ENCODE measurements around the gene MAEA. TPM values are rescaled to one million over a fixed set of nuclear protein-coding genes. Genes with fewer than 3 reads are reported as not detected.

MAEA gene
- total and polyA plus RNA-seq, 2 experiments from 2014 or later: 57.3 to 85.0 TPM

DNA sequence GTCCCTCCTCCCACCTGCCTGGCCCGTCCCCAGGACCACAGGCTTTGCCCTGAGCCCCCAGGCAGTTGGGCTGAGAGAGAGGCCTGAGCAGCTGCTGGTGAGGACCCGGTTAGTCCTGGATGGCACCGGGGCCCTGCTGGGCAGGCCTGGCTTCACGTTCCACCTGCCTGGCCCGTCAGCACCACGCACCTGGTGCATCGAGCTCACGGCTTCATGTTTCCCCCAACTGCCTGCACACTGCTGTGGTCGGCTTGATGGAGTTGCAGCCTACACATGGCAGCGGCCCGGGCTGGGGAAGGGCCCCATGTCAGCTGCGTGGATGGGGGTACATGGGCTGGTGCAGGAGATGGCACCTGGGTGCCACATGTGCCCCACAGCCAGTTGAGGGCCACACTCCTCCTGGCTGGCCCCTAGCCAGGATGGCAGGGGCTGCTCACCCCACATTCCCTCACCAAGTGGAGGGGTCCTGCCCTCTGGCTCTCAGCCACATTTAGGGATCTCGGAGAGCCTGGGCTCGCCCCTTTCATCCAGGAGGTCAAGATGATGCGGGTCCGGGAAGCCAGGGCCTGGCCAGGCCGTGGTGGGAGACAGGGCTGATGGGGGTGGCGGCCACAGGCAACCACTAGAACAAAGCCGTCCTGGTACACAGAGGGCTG is 88.0 kb downstream of the MAEA start:
- no peak for TF ChIP-seq EZH2phosphoT487 (IDR thresholded peaks at IDR 0.05; ENCODE audit: insufficient read depth, low read depth)
- TF ChIP-seq EZH2 (IDR thresholded peaks at IDR 0.05; ENCODE audit: insufficient read depth, poor library complexity, severe bottlenecking): no peak
- Histone ChIP-seq H3K27ac (no peak overlapping the region), H3K27me3 (replicated peaks; ENCODE audit: insufficient read depth) (no peaks in the 10 kb centered on the region), H3K4me3 (no peak overlapping the region), H3K9me3 (ENCODE audit: low read depth) (no peaks in the 10 kb centered on the region), H3F3A (ENCODE audit: insufficient read depth) (no peaks in the 10 kb centered on the region), H3K4me2 (ENCODE audit: unreplicated experiment) (no peak overlapping the region), H2AFZ (no peak overlapping the region), H3K9ac (no peak overlapping the region), H3K9me2 (ENCODE audit: insufficient read depth) (no peaks in the 10 kb centered on the region), H3K36me3 (ENCODE audit: low read depth) (no peaks in the 10 kb centered on the region), H3K4me1 (ENCODE audit: insufficient read depth) (no peaks in the 10 kb centered on the region), H3K79me2 (ENCODE audit: insufficient read depth) (no peaks in the 10 kb centered on the region), H4K20me1 (ENCODE audit: insufficient read depth) (no peaks in the 10 kb centered on the region)
- in situ Hi-C loops (cut with MboI): no loop called here
- no peak for DNase-seq
- 87 to 91% methylated on average over 19 of the region's 19 CpGs for WGBS, 2 experiments (ENCODE audit: low coverage in 1 of 2, low lambda C conversion rate in 2 of 2, missing lambda C conversion rate in 2 of 2)

DNA sequence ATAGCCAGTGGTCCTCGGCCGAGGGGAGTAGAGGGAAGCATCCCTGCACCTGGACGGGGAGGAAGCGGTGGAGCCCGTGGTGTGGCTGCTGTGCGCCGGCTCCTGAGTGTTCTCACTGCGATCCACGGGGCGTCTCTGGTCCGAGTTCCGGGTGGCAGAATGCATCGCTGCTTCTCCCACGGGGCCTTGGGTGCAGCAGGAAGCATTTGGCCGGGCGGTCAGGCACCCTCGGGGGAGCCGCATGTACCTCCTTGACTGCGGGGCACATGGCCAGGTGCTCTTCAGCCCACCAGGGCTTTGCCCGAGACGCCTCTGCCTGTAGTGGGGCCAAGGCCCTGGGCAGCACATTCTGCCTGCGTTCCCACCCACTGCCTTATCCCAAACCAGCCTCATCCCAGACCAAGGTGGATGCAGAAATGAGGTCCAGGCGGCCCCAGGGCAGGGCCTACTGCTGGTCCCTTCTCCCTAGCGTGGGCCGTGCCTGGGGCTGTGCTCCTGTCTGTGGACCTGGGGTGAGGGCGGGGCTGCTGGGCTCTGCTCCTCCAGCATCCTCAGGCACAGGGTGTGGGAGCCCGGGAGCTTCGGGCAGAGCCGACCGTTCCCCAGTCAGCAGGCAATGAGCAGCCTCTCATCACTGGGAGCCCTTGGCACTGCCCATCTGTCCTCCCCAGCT is 89.0 kb downstream of the MAEA start:
- TF ChIP-seq EZH2phosphoT487 (IDR thresholded peaks at IDR 0.05; ENCODE audit: insufficient read depth, low read depth) (no peak), EZH2 (IDR thresholded peaks at IDR 0.05; ENCODE audit: insufficient read depth, poor library complexity, severe bottlenecking) (no peak)
- in situ Hi-C loops (cut with MboI): no loop called here
- H3K9me2 ChIP-seq (ENCODE audit: insufficient read depth): no peaks in the 10 kb centered on the region

DNA sequence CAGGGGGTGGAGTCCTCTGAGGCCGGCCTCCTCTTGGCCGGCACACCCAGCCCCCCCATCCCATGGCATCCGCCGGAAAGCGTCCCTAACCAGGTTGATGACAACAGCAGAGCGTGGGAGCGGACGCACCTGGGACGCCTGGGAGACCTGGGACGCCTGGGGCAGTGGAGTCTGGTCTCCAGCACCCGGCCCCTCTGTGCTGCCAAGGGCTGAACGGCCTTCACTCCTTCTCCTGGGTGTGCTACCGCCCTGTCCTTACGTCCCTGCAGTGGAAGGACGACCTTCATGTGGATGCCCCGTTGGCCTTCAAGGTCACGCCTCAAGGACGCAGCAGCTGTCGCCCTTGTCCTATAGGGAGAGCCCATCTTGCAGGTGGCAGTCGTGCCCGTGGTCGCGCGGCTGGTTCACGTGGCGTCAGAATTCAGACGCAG is 89.7 kb downstream of the MAEA start:
- Histone ChIP-seq H3K9me2 (ENCODE audit: insufficient read depth) (no peaks in the 10 kb centered on the region), H2AFZ (no peak overlapping the region), H3K4me1 (ENCODE audit: insufficient read depth) (no peaks in the 10 kb centered on the region), H3K27ac (no peak overlapping the region), H3K36me3 (ENCODE audit: low read depth) (no peaks in the 10 kb centered on the region), H3K9me3 (ENCODE audit: low read depth) (no peaks in the 10 kb centered on the region), H3K4me2 (ENCODE audit: unreplicated experiment) (no peak overlapping the region), H3K9ac (no peak overlapping the region), H3F3A (ENCODE audit: insufficient read depth) (no peaks in the 10 kb centered on the region), H3K79me2 (ENCODE audit: insufficient read depth) (no peaks in the 10 kb centered on the region), H3K27me3 (replicated peaks; ENCODE audit: insufficient read depth) (no peaks in the 10 kb centered on the region), H4K20me1 (ENCODE audit: insufficient read depth) (no peaks in the 10 kb centered on the region), H3K4me3 (no peak overlapping the region)
- WGBS, 2 experiments (ENCODE audit: low coverage in 1 of 2, low lambda C conversion rate in 2 of 2, missing lambda C conversion rate in 2 of 2): 88 to 92% methylated on average over 25 to 27 of the region's 27 CpGs
- DNase-seq: no peak
- in situ Hi-C loops (cut with MboI): no loop called here
- TF ChIP-seq EZH2phosphoT487 (IDR thresholded peaks at IDR 0.05; ENCODE audit: insufficient read depth, low read depth) (no peak), EZH2 (IDR thresholded peaks at IDR 0.05; ENCODE audit: insufficient read depth, poor library complexity, severe bottlenecking) (no peak)

More for the DNA sequence above, 89.0 kb downstream of the MAEA start:
- no peaks in the 10 kb centered on the region for H3K79me2 ChIP-seq (ENCODE audit: insufficient read depth)
- DNase-seq: no peak
- H3F3A ChIP-seq (ENCODE audit: insufficient read depth): no peaks in the 10 kb centered on the region
- H3K9me3 ChIP-seq (ENCODE audit: low read depth): no peaks in the 10 kb centered on the region
- H3K27me3 ChIP-seq (replicated peaks; ENCODE audit: insufficient read depth): no peaks in the 10 kb centered on the region
- no peaks in the 10 kb centered on the region for H3K36me3 ChIP-seq (ENCODE audit: low read depth)
- H4K20me1 ChIP-seq (ENCODE audit: insufficient read depth): no peaks in the 10 kb centered on the region
- H3K27ac ChIP-seq: no peak overlapping the region
- no peak overlapping the region for H3K4me2 ChIP-seq (ENCODE audit: unreplicated experiment)
- H3K9ac ChIP-seq: no peak overlapping the region
- no peak overlapping the region for H2AFZ ChIP-seq
- H3K4me3 ChIP-seq: no peak overlapping the region
- H3K4me1 ChIP-seq (ENCODE audit: insufficient read depth): no peaks in the 10 kb centered on the region
- WGBS, 2 experiments (ENCODE audit: low coverage in 1 of 2, low lambda C conversion rate in 2 of 2, missing lambda C conversion rate in 2 of 2): 93 to 95% methylated on average over 26 to 30 of the region's 30 CpGs

DNA sequence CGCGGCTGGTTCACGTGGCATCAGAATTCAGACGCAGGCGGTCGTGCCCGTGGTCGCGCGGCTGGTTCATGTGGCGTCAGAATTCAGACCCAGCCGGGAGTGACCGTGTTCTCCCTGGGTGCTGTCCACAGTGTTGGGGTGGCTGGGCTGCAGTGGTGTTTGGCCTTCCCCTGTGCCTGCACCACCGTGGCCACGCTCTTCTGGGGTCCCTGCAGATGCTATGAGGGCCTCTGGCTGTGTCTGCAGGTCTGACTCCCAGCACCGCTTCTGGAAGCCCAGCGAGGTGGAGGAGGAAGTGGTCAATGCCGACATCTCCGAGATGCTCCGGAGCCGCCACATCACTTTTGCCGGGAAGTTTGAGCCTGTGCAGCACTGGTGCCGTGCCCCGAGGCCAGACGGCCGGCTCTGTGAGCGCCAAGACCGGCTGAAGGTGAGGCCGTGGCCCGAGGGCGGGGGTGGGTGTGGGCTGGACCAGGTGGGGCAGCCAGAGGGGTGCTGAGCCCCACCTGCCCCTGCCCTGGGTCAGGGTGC is 90.2 kb downstream of the MAEA start:
- no peaks in the 10 kb centered on the region for H4K20me1 ChIP-seq (ENCODE audit: insufficient read depth)
- in situ Hi-C loops (cut with MboI): no loop called here
- H3K9ac ChIP-seq: no peak overlapping the region
- H2AFZ ChIP-seq: no peak overlapping the region
- H3K4me3 ChIP-seq: no peak overlapping the region
- 96 to 98% methylated on average over 24 to 31 of the region's 31 CpGs for WGBS, 2 experiments (ENCODE audit: low coverage in 1 of 2, low lambda C conversion rate in 2 of 2, missing lambda C conversion rate in 2 of 2)
- TF ChIP-seq EZH2phosphoT487 (IDR thresholded peaks at IDR 0.05; ENCODE audit: insufficient read depth, low read depth) (no peak), EZH2 (IDR thresholded peaks at IDR 0.05; ENCODE audit: insufficient read depth, poor library complexity, severe bottlenecking) (no peak)
- H3K27me3 ChIP-seq (replicated peaks; ENCODE audit: insufficient read depth): no peaks in the 10 kb centered on the region
- no peak for DNase-seq
- no peaks in the 10 kb centered on the region for H3K9me2 ChIP-seq (ENCODE audit: insufficient read depth)
- H3K9me3 ChIP-seq (ENCODE audit: low read depth): no peaks in the 10 kb centered on the region
- no peaks in the 10 kb centered on the region for H3K36me3 ChIP-seq (ENCODE audit: low read depth)
- no peaks in the 10 kb centered on the region for H3F3A ChIP-seq (ENCODE audit: insufficient read depth)
- H3K4me2 ChIP-seq (ENCODE audit: unreplicated experiment): no peak overlapping the region
- no peaks in the 10 kb centered on the region for H3K79me2 ChIP-seq (ENCODE audit: insufficient read depth)
- no peaks in the 10 kb centered on the region for H3K4me1 ChIP-seq (ENCODE audit: insufficient read depth)
- H3K27ac ChIP-seq: no peak overlapping the region
